ENCODE results near the gene TPCN2. TPM values are rescaled to one million over a fixed set of nuclear protein-coding genes. Genes with fewer than 3 reads are reported as not detected.

TPCN2 gene
- polyA plus RNA-seq, 1 donor: 7.1 TPM

- no peak for DNase-seq (ENCODE audit: low read depth)
These were observed 117.0 kb downstream of the TPCN2 start for GRCh38 chr11:69165775-69166174.

- peak; percentile 43 for DNase-seq (ENCODE audit: low read depth)
These were observed 117.7 kb downstream of the TPCN2 start for GRCh38 chr11:69166218-69167115.

GRCh38 chr11:69167130-69167915 lies 118.6 kb downstream of the TPCN2 start:
- no peak for DNase-seq (ENCODE audit: low read depth)

GRCh38 chr11:69167916-69168691 lies 119.4 kb downstream of the TPCN2 start:
- DNase-seq (ENCODE audit: low read depth): no peak

- DNase-seq (ENCODE audit: low read depth): no peak
These were observed 120.7 kb downstream of the TPCN2 start for GRCh38 chr11:69169479-69169878.

GRCh38 chr11:69170704-69171103 lies 122.0 kb downstream of the TPCN2 start:
- DNase-seq (ENCODE audit: low read depth): no peak

GRCh38 chr11:69171476-69172240 lies 122.9 kb downstream of the TPCN2 start:
- DNase-seq (ENCODE audit: low read depth): no peak

- no peak for DNase-seq (ENCODE audit: low read depth)
These were observed 123.9 kb downstream of the TPCN2 start for GRCh38 chr11:69172674-69173073.

- DNase-seq (ENCODE audit: low read depth): no peak
These were observed 124.6 kb downstream of the TPCN2 start for GRCh38 chr11:69173331-69173730.

- DNase-seq (ENCODE audit: low read depth): no peak
These were observed 125.3 kb downstream of the TPCN2 start for GRCh38 chr11:69173925-69174581.

- no peak for DNase-seq (ENCODE audit: low read depth)
These were observed 126.1 kb downstream of the TPCN2 start for GRCh38 chr11:69174841-69175240.

GRCh38 chr11:69178819-69179482 lies 130.2 kb downstream of the TPCN2 start:
- no peak for DNase-seq (ENCODE audit: low read depth)

GRCh38 chr11:69180226-69180625 lies 131.5 kb downstream of the TPCN2 start:
- no peak for DNase-seq (ENCODE audit: low read depth)

GRCh38 chr11:69180726-69181125 lies 132.0 kb downstream of the TPCN2 start:
- no peak for DNase-seq (ENCODE audit: low read depth)

- DNase-seq (ENCODE audit: low read depth): no peak
These were observed 134.9 kb downstream of the TPCN2 start for GRCh38 chr11:69183613-69184012.

Other genes starting within 250 kb of the TPCN2 start
- gene CPT1A, start 207.0 kb upstream of the TPCN2 start, polyA plus RNA-seq (ENCODE audit: insufficient read length): 9.7 TPM
- 51.5 TPM for gene MRPL21, start 145.1 kb upstream of the TPCN2 start, polyA plus RNA-seq (ENCODE audit: insufficient read length)
- gene IGHMBP2, start 145.0 kb upstream of the TPCN2 start, polyA plus RNA-seq (ENCODE audit: insufficient read length): 10.3 TPM
- 0.62 TPM for gene MRGPRD, start 67.9 kb upstream of the TPCN2 start, polyA plus RNA-seq (ENCODE audit: insufficient read length)
- gene MRGPRF, start 35.7 kb upstream of the TPCN2 start, polyA plus RNA-seq (ENCODE audit: insufficient read length): 18.3 TPM
- gene SMIM38, start 107.0 kb downstream of the TPCN2 start, polyA plus RNA-seq (ENCODE audit: insufficient read length): 0.35 TPM
- 0.90 TPM for gene MYEOV, start 245.2 kb downstream of the TPCN2 start, polyA plus RNA-seq (ENCODE audit: insufficient read length)

All from forelimb muscle (tissue), 1 donor.